HG02610 (cell line): Measurements from ENCODE around the gene PALS2.
A peak's percentile ranks its signal among the peaks of the same experiment; 100 is the strongest.

ENCODE experiments used
- ATAC-seq: cut with Tn5 transposase; IDR thresholded peaks from one replicate; pipeline ENCODE4 v1.9.1; 2021; ENCODE audit warnings: mild to moderate bottlenecking, moderate library complexity; ENCODE audit not compliant: unreplicated experiment

The PALS2 gene, protein sequence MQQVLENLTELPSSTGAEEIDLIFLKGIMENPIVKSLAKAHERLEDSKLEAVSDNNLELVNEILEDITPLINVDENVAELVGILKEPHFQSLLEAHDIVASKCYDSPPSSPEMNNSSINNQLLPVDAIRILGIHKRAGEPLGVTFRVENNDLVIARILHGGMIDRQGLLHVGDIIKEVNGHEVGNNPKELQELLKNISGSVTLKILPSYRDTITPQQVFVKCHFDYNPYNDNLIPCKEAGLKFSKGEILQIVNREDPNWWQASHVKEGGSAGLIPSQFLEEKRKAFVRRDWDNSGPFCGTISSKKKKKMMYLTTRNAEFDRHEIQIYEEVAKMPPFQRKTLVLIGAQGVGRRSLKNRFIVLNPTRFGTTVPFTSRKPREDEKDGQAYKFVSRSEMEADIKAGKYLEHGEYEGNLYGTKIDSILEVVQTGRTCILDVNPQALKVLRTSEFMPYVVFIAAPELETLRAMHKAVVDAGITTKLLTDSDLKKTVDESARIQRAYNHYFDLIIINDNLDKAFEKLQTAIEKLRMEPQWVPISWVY

DNA sequence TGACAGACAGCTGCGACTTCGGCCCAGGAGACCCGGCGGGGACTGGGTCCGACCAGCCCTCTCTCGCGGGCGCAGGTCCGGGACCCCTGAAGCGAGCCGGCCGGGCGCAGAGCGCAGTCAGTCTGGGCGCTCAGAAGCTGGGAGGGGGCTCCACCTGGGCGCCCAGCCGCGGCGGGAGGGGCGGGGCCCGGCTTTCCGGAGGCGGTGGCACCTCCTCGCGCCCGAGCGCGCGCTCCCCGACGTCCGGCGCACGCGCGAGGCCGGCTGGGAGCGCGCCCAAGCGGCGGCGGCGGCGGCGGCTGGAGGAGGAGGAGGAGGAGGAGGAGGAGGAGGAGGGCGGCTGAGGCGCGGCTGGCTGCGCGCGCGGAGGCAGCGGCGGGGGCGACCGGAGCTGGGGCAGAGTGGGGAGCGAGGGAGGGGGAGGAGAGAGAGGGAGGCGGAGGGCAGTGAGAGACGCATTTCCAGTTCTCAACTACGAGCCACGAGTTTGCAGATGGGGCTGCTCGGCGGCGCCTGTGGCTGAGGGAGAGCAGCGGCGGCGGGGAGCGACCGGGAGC is at the start of gene PALS2:
PALS2 (plus strand) TSS at position 456 of the 557 bp plus-strand sequence. CDS start 50,216 bp downstream, outside the sequence.
- peak; percentile 47 for ATAC-seq

DNA sequence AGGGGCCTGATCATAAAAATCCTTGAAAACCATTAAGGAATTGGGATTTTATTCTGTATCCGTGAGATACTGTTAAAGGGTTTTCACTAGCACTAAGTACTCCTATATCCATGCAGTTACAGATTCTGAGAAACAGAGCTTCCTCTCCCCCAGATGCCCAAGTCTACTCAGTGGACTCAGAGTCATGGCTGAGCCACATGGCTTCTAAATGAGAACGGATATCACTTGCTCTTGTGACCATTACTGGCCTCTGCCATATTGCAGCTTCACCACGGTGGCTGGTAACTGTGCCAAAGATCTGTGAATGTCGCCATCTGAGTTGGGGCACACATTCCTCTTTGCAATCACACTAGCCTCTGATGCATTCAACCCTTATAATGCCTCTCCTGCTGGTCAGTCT is 42.0 kb upstream of the PALS2 start:
- ATAC-seq = no peak

DNA sequence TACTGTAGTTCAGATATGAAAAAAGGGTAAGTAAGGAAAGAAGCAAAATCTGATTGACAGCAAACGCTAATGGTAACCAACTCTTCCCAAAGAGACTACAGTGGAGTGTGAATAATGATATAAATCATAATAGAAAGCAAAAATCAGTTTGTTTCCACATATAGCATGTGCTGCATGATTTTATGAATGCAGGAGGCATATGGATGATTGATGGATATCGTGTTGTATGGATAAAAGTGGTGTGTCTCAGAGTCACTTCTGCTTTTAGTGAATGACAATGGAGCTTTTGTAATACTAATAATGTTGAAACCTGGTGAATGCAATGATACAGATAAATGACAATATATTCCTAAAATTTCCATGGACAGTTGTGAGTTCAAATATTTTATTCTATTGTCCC is 36.6 kb upstream of the PALS2 start:
- ATAC-seq = no peak

DNA sequence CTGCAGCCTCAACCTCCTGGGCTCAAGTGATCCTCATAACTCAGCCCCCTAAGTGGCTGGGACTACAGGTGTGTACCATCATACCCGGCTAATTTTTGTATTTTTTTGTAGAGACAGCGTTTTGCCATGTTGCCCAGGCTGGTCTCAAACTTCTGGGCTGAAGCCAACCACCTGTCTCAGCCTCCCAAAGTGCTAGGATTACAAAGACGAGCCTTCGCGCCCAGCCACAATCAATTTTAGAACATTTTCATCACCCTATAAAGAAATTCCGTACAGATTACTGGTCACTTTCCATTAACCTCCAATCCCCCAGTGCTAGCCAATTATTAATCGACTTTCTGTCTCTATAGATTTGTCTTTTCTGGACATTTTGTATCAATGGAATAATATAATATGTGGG is 32.3 kb upstream of the PALS2 start:
- ATAC-seq = no peak

DNA sequence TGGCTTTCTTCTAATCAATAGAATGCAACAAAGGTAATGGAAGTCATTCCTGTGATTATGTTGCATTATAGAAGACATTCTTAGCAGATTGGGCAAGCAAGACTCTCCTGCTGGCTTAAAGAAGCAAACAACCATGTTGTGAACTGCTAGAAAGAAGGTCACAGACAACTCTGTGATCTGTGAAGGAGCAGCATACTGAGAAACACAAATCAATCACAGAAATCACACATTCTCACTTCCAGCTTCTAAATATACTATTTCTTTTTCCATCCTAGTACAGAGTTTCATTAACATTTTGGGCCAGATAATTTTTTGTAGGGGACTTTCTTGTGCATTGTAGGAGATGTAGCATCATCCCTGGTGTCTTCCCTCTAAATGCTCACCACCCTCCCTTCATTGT is 28.0 kb upstream of the PALS2 start:
- no peak for ATAC-seq

DNA sequence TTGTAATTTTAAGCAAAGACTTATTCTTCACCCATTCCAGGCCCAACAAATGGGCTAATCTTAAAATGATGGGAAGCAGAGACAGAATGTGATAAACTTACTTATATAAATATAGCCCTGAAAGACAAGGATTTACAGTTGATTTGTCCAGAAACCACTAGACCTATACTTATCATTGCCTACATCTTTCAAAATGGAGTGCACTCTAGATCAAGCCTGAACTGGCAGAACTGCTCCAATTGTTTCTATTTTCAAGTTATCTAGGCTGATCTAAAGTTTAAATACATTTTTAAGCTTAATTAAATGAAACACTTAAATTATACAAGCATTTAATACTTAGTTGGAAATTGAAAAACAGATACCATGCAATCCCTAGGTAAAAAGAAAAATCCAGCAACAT is 24.9 kb upstream of the PALS2 start:
- ATAC-seq = no peak

DNA sequence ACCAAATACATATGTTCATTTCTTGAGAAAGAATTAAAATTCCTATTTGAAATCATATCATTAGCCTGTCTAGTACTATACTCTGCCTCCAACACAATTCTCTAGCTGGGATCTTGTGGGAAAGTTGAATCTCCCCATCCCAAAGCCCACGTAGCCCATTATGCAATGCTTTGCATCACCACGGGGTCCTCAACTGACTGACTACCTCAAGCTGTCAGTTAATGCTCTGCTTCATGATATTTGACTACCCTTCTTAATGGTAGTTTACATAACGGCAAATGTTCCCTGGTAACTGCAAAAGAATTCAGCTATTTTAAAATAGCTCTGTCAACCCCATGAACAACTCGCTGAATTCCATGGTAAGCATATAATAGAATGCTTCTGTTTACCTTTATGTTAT is 23.3 kb upstream of the PALS2 start:
- no peak for ATAC-seq

DNA sequence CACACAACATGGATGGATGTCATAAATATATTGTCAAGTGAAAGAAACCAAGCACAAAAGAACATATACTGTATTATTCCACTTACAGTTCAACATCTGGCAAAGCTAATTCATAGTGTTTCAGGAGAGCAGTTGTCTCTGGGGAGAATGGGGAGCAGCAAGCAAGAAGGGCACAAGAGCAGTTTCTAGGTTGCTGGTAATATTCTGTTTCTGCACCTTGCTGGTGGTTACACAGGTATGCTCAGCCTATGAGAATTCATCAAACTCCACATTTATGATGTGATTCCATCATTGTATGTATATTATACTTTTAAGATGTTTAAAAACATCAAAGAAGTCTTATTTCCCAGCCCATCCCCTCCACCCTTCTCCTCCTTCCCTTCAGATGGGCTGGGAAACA is 18.1 kb upstream of the PALS2 start:
- ATAC-seq = no peak

DNA sequence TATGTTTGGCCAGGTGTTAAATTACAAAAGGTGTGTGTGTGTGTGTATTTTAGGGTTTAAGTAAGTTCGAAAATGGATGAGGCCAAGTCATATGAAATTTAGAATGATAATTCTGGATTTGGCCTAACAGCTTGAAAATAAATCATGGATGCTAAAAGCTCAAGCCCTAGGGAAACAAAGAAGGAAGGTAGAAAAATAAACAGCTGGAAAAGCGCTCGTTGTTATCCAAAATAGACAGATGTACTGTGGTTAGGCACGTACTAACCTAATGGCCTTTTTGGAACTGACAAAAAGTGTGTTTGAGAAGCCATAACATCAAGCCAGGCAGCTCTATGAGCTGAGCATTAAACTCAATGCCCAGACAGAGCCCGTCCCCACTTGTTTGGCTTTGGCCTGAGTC is 17.5 kb upstream of the PALS2 start:
- ATAC-seq = no peak

DNA sequence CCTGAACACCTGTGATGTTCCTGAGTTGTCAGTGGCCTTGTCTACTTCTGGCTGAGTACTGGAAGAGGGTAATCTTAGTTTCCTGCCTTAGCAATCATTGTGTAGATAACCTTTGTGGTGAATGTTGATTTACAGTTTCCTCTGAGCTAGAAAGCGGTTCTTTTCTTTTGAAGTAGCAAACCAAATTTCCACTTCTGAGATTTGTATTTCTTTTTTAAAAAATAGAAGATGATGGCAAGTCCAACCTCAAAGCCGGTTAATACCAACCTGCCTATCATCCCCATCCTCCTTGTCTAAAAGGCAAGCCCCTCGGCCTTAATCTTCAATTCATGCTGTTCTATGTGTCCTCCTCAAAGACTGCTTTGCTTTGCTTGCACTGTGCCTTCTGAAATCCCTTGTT is 12.5 kb upstream of the PALS2 start:
- no peak for ATAC-seq

DNA sequence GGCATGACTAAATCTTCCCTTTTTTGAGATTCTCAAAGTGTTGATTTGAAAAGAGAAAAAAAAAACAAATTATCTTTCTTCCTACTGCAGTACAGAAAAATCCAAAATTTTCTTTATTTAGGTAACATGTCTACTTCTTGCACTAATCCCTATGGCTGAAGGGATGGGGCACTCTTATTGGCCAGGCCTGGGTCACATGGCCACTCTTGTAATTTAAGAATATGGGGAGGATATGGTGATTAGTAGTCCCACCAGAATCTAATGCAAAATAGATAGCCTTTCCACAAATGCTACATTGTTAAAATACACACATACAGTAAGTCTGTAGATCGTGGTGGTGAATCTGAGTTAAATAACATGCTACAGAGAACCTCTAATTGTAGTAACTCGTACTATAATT is 7.0 kb upstream of the PALS2 start:
- ATAC-seq = no peak

DNA sequence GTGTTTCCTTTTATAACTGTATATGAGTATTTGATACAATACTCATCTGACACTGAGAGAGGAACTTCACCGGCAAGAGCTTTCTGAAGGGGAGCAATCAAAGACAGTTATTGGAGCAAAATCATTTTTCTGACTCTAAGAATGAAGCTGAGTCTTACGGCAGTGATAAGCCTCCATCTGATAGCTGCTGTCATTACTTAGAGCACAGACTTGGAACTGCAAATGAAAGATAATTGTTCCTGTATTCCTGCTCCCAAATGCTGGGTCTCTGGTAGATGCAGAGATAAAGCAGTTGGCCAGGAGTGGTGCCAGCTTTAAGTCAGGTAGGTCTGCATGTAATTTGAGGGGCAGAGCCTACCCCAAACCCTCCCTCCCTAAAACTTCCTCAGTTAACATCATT is 2.3 kb upstream of the PALS2 start:
- ATAC-seq = no peak

DNA sequence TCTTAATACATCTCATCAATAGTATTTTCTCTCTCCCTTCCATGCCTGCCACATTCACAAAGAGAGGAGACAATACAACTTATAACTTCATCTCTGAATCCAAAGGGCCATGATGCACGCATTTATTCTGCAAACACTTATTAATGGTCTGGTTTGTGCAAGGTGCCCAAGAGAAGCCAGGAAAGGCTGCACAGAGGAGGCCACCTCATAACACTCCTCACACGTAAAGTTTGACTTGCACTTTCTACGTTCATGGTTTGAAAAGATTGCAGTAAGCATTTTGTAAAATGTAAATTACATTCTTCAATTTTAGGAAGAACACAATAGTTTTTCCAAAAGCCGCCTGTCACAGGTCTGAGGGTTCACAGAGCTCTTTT is 1.2 kb upstream of the PALS2 start:
- ATAC-seq = no peak

DNA sequence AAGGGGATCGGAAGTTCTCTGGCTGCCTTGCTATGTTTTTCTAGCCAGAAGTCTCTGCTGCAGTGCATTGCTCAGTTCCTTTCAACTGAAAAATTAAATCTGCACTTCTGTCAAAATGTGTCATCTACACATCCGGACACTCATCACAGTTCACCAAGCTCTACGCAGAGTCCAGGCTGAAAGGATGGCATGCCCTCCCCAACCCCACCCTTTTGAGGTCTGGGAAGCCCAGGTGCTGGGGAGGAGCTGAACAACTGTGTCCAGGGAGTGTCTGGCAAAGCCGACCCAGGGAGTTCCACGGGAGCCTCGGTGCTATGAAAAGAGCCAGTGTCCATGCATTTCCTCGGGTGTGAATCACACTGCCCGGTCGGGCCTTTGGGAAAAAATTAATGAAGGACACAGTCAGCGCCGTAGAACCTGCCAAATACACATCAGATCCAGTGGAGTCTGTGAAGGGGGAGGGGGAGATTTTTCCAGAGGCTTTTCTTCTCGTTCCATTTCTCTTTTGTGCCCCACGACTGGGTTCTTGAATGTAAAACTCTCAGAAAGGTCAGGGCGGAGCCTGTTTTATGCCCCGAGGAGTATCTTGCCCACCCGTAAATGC is 757 bp upstream of the PALS2 start:
- ATAC-seq = no peak

DNA sequence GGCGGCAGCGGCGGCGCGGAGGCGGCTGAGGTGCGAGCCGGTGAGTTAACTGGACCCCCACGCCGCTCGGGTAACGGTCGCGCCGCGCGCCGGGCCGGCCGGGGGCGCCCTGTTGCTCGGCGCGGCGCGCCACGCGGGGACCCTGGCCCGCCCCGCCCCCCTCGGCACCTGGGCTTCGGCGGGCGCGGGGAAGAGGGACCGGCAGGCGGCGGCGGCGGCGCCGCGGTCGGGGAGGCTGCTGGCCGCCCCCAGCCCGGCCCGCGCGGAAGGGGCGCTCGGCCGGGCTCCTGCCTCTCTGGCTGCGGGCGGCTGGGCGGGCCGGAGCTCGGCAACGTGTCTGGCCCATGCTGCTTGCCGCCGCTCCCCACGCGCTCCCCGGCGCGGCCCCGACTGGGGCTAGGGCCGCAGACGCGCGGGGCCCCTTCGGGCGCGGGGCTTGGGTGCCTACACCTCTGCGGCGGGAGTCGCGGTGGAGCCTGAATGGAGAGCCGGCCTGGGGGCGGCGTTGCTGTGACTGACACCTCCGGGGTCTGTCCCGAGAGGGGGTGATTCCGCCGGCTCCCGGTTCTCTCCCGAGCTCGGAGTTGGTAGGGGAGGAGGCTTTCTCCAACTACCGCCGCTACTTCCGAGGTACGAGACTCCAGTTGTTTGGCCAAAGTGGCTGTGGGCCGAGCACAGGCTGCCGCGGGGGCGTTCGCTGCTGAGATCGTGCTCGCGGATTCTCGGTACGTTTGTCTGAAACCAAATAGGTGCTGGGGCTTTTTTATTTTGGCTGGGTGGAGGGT is 494 bp downstream of the PALS2 start:
- ATAC-seq = peak; percentile 28

DNA sequence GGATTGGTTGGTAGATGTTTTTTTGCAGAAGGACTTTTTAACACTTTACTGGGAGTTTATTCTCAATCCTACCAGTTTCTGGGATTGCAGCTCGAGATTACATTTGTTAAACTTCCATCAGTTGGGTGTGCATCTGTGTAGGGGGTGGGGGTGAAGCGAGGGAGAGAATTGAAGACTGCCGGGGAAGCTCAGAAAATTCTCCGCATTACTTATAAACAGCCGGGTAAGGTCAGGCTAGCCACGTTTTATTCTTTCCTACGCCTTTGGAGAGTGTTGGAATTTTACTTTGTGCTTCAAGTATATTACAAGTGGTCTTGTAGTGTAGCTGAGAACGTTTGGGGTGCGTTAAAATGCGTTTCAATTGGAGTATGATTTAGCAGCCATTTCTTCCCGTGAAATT is 1.1 kb downstream of the PALS2 start:
- ATAC-seq = no peak

DNA sequence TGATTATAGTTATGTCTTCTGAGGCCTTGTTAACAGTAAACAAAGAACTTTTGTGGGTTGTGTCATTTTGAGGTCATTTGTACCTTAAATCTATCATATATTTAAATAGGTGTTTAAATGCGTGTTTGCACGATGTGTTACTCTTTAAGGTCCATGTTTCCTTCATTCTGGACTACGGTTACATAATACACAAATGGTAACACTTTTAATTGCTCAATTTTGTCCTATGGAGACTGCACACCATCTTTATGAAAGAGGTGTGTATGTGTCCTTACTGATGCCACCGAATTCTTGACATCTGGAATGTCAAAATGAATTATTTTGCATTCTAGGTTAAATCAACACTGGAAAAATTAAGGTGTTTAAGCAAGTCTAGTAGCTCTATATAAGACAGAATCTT is 1.7 kb downstream of the PALS2 start:
- ATAC-seq = no peak

DNA sequence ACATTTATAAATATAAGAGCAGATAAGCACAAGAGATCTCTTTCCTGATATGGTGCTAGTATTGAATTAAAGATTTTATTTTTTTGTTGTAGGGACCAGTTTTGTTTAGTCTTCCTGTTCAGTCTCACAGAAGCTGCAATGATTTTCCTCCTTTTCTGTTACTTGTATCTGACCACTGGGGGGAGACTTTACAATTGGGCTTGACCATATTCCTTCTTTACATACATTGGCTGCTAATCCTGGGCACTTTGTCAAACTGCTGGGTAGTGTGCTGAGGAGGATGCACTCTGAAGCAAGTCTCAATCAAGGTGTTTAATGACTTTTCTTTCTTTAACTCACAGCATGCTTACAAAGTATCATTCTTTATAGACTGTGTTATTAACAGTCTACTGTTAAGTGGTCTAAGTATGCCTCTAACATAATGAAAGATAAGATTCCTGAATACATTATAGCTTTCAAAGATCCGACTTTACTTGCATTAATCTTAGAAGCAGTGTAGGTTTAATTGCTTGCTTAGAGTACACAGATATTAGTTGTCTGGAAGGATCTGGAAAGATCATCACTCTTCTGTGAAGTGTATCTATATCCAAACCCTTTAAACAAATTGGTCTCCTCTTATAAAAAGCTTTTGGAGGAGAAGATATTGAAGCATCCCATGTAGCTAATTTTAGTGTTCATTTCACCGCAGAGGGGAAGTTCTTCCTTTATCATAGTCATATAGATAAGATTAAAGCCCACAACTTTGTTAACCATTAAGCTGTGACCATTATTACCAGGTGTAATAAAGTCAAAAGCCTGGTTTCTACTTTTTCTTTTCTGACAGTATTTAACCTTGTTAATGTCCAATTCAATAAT is 3.1 kb downstream of the PALS2 start:
- ATAC-seq = peak; percentile 23

DNA sequence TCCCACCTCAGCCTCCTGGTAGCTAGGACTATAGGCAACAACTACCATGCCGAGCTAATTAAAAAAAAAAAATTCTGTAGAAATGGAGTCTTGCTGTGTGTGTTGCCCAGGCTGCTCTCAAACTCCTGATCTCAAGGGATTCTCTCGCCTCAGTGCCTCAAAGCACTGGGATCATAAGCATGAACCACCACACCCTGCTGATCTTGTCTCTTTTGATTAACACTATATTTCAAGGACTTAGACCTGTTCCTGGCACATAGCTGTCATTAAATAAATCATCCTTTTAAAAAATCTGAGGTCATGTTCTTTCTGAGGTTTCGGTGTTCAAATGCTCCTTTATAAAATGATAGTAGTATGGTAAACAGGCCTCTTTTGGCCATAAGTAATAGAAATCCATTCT is 4.8 kb downstream of the PALS2 start:
- ATAC-seq = no peak

DNA sequence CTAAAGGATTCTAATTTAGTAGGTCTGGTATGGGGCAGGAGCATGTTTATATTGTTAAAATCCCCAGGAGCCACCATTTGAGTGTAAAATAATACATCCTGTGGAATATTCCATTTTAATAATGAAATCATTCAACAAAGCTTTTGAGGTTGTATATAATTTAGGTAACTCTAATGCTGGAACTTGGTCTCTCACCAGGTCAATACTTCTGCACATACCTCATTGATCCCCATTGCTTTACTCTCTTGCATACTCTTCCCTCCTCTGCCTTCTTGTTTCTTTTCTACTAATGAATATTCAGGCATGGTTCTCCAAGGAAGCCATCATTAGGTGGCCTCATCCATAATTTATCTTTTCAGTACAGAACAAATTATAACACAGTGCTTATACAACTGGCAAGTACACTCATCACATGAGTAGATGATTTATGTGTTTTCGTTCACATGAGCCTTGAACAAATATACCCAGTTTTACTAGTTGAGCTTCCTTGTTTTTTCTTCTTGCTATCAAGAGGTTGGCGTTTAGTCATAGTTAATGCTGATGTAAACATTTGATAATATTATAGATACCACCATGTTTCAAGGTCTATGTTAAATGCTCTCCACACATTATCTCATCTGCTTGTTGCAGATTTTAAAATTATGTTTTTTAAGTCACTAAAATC is 7.2 kb downstream of the PALS2 start:
- no peak for ATAC-seq
